Adipose tissue (tissue), 3 donors: ENCODE measurements around the gene CALR3. TPM values are rescaled to one million over a fixed set of nuclear protein-coding genes. Genes with fewer than 3 reads are reported as not detected.
"Not testable (repeated sequence)": the region's sequence is repeated elsewhere in the genome, so short reads cannot be mapped to it uniquely, and the experiment has no call there.

Source experiments
- H3K27ac ChIP-seq: one replicate; pipeline ENCODE4 v1.5.1; 2013; ENCODE audit warnings: low read depth, low read length
- WGBS, 3 donors: extraction: QIAGEN DNeasy Blood & Tissue Kit; methylation state at CpG; one replicate each; pipeline ENCODE4 v1.1.7; 2013; 5-methylcytosine and 5-hydroxymethylcytosine counted together
- polyA plus RNA-seq, 3 donors: library from polyadenylated mRNA; stranded (reverse); fragments of 200-250 nt; gene quantifications; one replicate each; pipeline ENCODE4 v1.2.3, GENCODE V29; 2013
- donor health status: healthy with polysubstance abuse.
- donor health status: Bipolar disorder and iron deficiency.
- donor health status: healthy.

Gene CALR3
- polyA plus RNA-seq, 3 donors: not detected

- no peak overlapping the region for H3K27ac ChIP-seq
- 96 to 99% (median 97%) methylated on average over 29 of the region's 29 CpGs for WGBS, 3 donors
Observed at GRCh38 chr19:16525751-16526481, 29.9 kb upstream of the CALR3 start.

GRCh38 chr19:16524991-16525734, 29.2 kb upstream of the CALR3 start:
- H3K27ac ChIP-seq: no peak overlapping the region
- WGBS, 3 donors: 96 to 97% (median 96%) methylated on average over 47 to 54 of the region's 54 CpGs

DNA sequence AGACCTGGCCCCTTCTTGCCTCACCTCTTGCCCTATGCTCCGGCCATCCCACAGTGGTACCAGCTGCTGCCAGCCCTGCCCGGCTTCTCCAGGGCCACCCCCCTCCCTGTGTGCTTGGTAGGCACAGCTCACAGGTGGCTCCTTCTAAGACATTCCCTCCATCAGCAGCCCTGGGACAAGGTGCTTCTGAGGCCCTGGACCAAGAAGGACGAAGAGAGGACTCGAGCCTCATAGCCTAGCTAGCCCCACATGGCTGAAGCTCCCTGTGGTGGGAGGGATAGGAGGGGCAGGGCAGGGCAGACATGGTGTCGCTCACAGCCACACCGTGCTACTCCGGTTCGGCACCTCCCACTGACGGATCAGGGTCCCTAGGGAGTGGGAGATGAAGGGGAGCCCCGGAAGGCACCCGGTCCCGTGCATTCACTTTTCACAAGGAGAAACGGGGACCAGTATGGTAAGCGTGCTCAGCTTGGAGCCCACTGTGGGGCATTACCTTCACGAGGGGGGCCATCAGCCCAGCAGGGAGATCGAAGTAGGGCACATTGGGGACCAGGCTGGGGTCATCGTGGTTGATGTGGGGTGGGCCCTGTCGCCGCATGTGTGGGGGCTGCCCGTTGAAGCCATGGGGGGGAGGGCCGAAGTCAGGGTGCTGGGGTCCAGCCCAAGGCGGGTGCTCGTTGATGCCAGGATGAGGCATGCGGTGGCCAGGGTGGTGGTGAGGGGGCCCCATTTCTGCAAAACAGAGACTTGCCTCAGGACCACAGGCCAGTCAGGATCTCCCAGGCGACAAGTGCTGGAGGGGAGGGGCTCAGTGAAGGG, 26.8 kb upstream of the CALR3 start:
- WGBS, 3 donors: 88 to 95% (median 93%) methylated on average over 25 of the region's 25 CpGs

DNA sequence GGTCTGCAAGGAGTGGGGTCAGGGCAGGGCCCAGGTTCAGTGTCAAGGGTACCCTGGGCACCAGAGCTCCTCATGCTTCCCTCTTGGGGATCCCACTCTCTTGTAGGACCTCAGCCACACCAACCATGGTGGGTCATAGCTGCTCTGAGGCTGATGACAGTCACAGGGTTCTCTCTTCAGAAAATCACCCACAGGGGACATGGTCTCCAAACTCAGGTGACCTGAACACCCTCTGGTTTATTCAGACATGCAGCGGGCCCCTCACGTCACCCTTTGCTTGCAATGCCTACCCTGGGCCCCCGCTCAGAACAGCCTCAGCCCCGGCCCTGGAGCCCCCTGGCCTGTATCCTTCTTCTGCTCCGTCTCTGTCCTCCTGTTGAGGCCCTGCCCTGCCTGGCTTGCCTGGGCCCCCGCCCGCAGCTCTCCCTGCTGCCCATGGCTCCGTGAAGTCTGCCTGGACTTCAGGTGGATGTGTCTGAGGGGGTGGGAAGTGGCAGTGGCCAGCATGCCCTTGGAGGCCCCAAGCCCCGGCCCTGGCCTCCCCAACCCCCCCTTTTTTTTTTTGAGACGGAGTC, 25.8 kb upstream of the CALR3 start:
- WGBS, 3 donors: 90 to 94% (median 91%) methylated on average over 9 to 10 of the region's 10 CpGs
- H3K27ac ChIP-seq: no peak overlapping the region

More for the DNA sequence above, 26.8 kb upstream of the CALR3 start:
- H3K27ac ChIP-seq: no peak overlapping the region

DNA sequence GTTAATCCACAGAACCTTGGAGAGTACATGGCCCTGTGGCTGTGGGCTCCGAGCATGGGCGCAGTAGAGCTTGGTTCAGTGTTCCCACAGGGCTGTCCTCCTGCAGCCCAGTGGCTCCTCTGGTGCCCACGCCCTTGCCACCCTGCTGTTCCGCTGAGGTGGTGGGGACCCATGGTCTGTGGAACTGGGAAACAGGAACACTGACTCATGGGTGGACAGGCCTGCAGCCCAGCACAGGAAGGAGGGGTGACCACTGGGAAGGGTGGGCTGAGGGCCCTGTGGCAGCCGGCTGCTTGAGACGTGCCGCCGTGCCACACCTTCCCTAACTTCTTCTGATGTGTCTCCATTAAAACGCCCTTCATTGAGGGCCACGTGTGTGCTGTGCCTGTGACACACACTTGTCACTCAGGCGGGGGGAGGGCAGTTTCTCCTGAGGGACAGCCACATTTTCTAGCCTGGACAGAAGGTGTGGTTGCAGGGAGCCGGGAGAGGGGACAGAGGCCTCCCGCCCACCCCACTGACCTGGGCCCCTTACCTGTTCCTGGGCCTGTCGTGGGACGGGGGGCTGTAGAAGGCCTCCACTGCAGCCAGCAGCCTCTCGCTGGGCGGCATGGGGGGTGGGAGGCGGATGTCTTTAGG, 25.1 kb upstream of the CALR3 start:
- no peak overlapping the region for H3K27ac ChIP-seq
- 90 to 93% (median 91%) methylated on average over 17 to 18 of the region's 18 CpGs for WGBS, 3 donors

GRCh38 chr19:16520074-16520973, 24.4 kb upstream of the CALR3 start:
- WGBS, 3 donors: 91 to 92% (median 92%) methylated on average over 45 of the region's 45 CpGs
- H3K27ac ChIP-seq: no peak overlapping the region

GRCh38 chr19:16519230-16519687, 23.3 kb upstream of the CALR3 start:
- no peak overlapping the region for H3K27ac ChIP-seq
- WGBS, 3 donors: 93 to 95% (median 93%) methylated on average over 24 of the region's 24 CpGs

- WGBS, 3 donors: 87 to 92% (median 88%) methylated on average over 33 of the region's 33 CpGs
- no peak overlapping the region for H3K27ac ChIP-seq
Observed at GRCh38 chr19:16518483-16519229, 22.7 kb upstream of the CALR3 start.

DNA sequence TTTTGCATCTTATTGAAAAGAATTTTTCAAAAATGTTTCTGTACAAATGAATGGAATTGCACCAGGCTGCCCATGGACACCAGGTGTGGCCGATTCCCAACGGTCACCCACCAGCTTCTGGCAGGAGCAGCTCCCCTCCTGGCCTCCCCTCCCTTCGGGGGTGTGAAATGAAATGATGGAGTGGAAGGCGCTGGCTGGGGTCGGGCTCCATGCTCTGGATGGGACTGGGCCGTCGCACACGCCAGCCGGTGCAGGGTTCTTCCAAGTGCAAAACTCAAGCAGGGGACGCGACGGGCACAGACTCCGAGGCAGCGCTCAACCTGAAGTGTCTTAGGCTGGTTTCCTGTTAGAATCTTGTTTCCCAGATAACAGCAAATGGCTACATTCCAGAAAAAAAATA, 22.1 kb upstream of the CALR3 start:
- WGBS, 3 donors: 86 to 90% (median 90%) methylated on average over 14 of the region's 14 CpGs
- no peak overlapping the region for H3K27ac ChIP-seq

DNA sequence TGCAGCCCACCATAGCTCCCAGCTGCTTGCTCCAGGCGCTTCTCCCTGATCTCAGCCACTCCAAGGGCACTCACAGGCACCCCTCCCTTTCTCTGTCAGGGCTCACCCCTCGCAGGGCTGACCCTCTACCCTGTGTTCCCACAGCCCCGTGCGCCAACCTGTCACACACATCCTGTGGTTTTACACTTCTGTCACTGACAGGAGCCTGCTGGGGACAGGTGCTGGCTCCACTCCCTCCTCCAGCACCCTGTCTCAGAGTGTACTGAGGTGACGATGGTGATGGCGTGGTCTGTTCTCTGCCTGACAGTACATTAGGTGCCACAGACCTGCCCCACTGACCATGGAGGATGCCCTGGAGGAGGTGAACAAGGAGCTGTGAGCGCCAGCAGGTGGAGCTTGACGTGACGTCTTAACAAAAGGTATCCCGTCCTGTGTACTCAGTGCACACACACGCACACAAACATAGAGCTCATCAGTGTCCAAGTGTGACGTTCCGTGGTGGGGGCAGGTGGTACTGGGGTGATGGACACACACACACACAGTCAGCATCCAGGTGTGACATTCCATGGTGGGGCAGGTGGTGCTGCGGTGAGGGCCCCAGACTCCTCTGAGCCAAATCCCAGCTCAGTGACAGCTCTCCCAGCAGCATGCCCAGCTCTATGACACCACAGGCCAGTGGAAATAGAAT, 21.1 kb upstream of the CALR3 start:
- no peak overlapping the region for H3K27ac ChIP-seq
- WGBS, 3 donors: 81 to 83% (median 82%) methylated on average over 14 of the region's 14 CpGs

DNA sequence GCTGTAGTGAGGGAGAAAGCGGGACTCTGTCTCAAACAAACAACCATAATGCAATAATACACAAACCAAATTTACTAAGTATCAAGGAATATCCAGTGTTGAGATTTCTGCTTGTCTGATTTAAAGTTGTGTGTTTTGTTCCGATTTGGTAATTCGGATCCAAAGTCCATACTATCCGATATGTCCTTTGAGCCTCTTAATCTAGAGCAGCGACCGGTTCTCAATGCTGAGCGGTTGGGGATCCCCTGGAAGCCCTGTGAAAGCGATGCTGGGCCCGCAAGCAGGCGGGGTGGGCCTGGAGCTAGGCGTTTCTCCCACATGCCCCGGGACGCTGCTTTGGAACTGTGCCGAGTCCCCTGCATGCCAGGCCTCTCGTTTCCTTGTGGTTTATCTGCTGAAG, 20.4 kb upstream of the CALR3 start:
- WGBS, 3 donors: 87 to 92% (median 87%) methylated on average over 15 of the region's 15 CpGs
- no peak overlapping the region for H3K27ac ChIP-seq

- H3K27ac ChIP-seq: no peak overlapping the region
- 92 to 93% (median 93%) methylated on average over 23 to 24 of the region's 24 CpGs for WGBS, 3 donors
Observed at GRCh38 chr19:16514383-16515019, 18.5 kb upstream of the CALR3 start.

GRCh38 chr19:16512611-16513010, 16.6 kb upstream of the CALR3 start:
- WGBS, 3 donors: 97 to 98% (median 97%) methylated on average over 9 to 10 of the region's 10 CpGs
- H3K27ac ChIP-seq: not testable (repeated sequence)

- H3K27ac ChIP-seq: no peak overlapping the region
- 79 to 85% (median 82%) methylated on average over 28 of the region's 28 CpGs for WGBS, 3 donors
Observed at GRCh38 chr19:16509141-16510061, 13.4 kb upstream of the CALR3 start.

DNA sequence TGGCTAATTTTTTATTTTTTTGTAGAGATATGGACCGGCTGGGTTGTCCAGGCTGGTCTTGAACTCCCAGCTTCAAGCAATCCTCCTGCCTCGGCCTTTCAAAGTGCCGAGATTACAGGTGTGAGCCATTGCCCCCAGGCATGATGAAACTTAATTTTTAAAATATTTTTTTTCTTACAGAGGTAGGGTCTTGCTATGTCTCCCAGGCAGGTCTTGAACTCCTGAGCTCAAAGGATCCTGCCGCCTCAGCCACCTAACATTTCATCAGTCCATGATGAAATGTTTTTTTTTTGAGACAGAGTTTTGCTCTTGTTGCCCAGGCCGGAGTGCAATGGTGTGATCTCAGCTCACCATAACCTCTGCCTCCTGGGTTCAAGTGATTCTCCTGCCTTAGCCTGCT, 12.6 kb upstream of the CALR3 start:
- no peak overlapping the region for H3K27ac ChIP-seq
- 95 to 97% (median 96%) methylated on average over 5 of the region's 5 CpGs for WGBS, 3 donors
